ENCODE data around the gene SLC22A31. TPM values are rescaled to one million over a fixed set of nuclear protein-coding genes. Genes with fewer than 3 reads are reported as not detected.

Gene SLC22A31
- total RNA-seq, result 0.56 TPM in 1 of 2 replicates, not detected in the other

GRCh38 chr16:89200124-89200849 lies at the start of gene SLC22A31:
TSS of gene SLC22A31 (minus strand) at chr16:89200537. CDS start at chr16:89200501, 36 bp downstream.

DNA sequence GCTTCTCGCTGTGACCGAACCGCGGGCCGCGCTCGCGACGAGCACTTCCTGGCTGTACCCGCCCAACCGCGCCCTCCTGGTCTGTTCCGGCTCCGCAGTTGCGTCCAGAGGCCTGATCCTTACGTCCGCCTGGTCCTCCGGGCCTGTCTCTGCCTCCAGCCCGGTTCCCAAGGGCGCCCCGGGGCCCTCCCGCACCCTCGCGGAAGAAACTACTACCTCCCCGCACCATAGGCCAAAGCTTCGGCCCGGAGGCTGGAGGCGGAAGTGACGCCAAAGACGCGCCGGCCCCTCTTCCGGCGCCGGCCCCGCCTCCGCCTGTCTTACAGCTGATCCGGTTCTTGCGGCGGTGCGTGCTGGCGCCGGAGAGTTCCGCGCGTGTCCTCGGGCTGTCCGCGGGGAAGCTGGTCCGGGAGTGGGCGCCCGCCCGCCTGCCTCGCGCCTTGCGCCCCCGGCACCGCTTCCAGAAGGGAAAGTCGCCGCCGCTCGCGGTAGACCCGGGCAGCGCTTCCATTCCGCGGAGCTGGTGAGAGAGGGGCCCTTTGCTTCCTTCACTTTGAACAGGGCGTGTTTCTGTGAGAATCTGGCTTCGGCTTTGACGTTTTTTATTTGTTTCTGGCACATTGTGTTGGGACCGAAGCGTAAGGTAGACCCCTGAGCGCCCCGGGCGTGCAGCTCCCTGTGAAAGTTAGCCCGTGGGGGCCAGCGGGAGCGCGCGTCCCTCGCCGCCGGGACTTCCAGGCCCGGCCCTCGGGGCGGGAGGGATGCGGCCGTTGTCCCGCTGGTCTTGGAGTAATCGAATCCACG lies 17.3 kb upstream of the SLC22A31 start, which contains the start of gene ZNF778:
Gene ZNF778, plus strand, starts transcription at position 316 of the 804 bp plus-strand sequence. CDS start 3,425 bp downstream, outside the sequence.

DNA sequence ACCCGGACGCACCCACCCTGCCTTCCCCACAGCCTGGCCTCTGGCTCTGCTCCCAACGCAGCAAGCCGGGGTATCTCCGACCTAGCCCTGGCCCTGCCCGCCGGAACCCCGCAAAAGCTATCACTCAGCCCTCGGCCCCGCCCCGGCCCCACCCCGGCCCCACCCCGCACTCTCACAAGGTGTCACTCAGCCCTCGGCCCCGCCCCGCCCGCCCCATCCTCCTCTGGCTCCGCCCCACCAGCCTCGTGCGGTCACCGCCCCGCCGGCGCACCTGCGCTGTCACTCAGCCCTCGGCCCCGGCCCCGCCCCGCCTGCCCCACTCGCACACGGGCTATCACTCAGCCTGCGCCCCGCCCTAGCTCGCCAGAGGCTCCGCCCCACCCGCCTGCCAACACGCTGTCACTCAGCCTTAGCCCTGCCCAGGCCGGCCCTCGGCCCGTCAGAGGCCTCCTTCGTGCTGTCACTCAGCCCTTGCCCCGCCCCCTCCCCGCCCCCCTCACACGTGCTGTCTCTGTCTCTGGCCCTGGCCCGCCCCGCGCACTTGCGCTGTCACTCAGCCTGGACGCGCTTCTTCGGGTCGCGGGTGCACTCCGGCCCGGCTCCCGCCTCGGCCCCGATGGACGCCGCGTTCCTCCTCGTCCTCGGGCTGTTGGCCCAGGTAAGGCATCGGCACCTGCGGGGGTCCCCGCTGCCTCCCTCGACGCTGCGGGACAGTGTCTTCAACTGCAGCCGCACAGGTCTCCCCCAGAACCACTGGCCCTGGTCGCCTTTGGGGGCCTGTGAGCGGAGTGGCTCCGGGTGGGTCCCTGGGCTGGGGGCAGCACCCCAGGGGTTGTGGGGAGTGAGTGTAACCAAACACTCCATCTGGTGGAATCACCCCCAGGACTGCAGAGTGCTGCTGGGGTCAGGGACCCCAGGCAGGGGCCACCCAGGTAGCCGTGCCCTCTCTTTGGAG lies 28.8 kb downstream of the SLC22A31 start, which contains the start of gene CDH15:
Gene CDH15, plus strand, starts transcription at position 533 of the 955 bp plus-strand sequence. Its CDS starts 84 bp downstream, at position 617.

Other genes with a start within 250 kb of the SLC22A31 start
- gene CBFA2T3, start 223.3 kb downstream of the SLC22A31 start, total RNA-seq, result 0.09 and 0.63 TPM in 2 replicates
- gene ACSF3, start 106.7 kb downstream of the SLC22A31 start, total RNA-seq, result 24.3 and 36.7 TPM in 2 replicates
- gene CDH15, start 28.8 kb downstream of the SLC22A31 start, total RNA-seq, result not detected in 2 replicates
- gene ZNF778, start 17.2 kb upstream of the SLC22A31 start, total RNA-seq, result 9.4 and 13.2 TPM in 2 replicates